H9 (cell line): Measurements from ENCODE around the gene CEMIP. TPM values are rescaled to one million over a fixed set of nuclear protein-coding genes. Genes with fewer than 3 reads are reported as not detected.

ENCODE experiments used
- DNase-seq: peaks from one replicate; pipeline ENCODE4 v3.0.0-alpha.2; 2017
- H2AFZ ChIP-seq: one replicate; pipeline ENCODE4 v1.6.1; 2013; ENCODE audit warnings: mild to moderate bottlenecking, low read length, control low read depth, moderate library complexity
- H2AK5ac ChIP-seq: 2 replicates; pipeline ENCODE4 v1.6.1; 2013; ENCODE audit warnings: low read length, control low read depth, mixed read lengths; ENCODE audit not compliant: insufficient read length
- H2BK120ac ChIP-seq: one replicate; pipeline ENCODE4 v1.6.1; 2013; ENCODE audit warnings: low read depth, mild to moderate bottlenecking, low read length, control low read depth, inconsistent platforms; ENCODE audit not compliant: poor library complexity, severe bottlenecking
- H2BK12ac ChIP-seq: 2 replicates; pipeline ENCODE4 v1.6.1; 2013; ENCODE audit warnings: low read length, control low read depth, mixed read lengths, low read depth; ENCODE audit not compliant: insufficient read length
- H2BK15ac ChIP-seq: 2 replicates; pipeline ENCODE4 v1.6.1; 2013; ENCODE audit warnings: low read depth, low read length, control low read depth
- H2BK20ac ChIP-seq: one replicate; pipeline ENCODE4 v1.6.1; 2013; ENCODE audit warnings: low read depth, mild to moderate bottlenecking, low read length, control low read depth, inconsistent platforms; ENCODE audit not compliant: poor library complexity, severe bottlenecking
- H2BK5ac ChIP-seq: 2 replicates; pipeline ENCODE4 v1.6.1; 2013; ENCODE audit warnings: low read length, control low read depth, mixed read lengths; ENCODE audit not compliant: insufficient read length
- H3K14ac ChIP-seq: 2 replicates; pipeline ENCODE4 v1.6.1; 2013; ENCODE audit warnings: low read length, control low read depth; ENCODE audit not compliant: insufficient read depth
- H3K18ac ChIP-seq: 2 replicates; pipeline ENCODE4 v1.6.1; 2013; ENCODE audit warnings: low read depth, mild to moderate bottlenecking, mixed read lengths, low read length, control low read depth; ENCODE audit not compliant: insufficient read length
- H3K23ac ChIP-seq: 2 replicates; pipeline ENCODE4 v1.6.1; 2013; ENCODE audit warnings: low read length, control low read depth, mixed read lengths, low read depth; ENCODE audit not compliant: insufficient read length
- H3K23me2 ChIP-seq: 2 replicates; pipeline ENCODE4 v1.6.1; 2013; ENCODE audit warnings: low read depth, mild to moderate bottlenecking, mixed read lengths, low read length, control low read depth; ENCODE audit not compliant: insufficient read length, poor library complexity, severe bottlenecking
- H3K27ac ChIP-seq: 2 replicates; pipeline ENCODE4 v1.5.1; 2013; ENCODE audit warnings: low read length, control low read depth, mixed read lengths, low read depth; ENCODE audit not compliant: insufficient read length
- H3K27me3 ChIP-seq: 2 replicates; pipeline ENCODE4 v1.6.1; 2013; ENCODE audit warnings: low read length, control low read depth, inconsistent platforms; ENCODE audit not compliant: insufficient read depth
- H3K4ac ChIP-seq: 2 replicates; pipeline ENCODE4 v1.6.1; 2013; ENCODE audit warnings: low read depth, mild to moderate bottlenecking, control low read depth, inconsistent platforms, low read length, moderate library complexity
- H3K4me1 ChIP-seq: 2 replicates; pipeline ENCODE4 v1.6.1; 2013; ENCODE audit warnings: low read length, control low read depth, inconsistent platforms; ENCODE audit not compliant: insufficient read depth
- H3K4me2 ChIP-seq: 2 replicates; pipeline ENCODE4 v1.6.1; 2013; ENCODE audit warnings: low read length, control low read depth, mixed read lengths; ENCODE audit not compliant: insufficient read length, insufficient read depth
- H3K56ac ChIP-seq: 2 replicates; pipeline ENCODE4 v1.6.1; 2013; ENCODE audit warnings: low read depth, mild to moderate bottlenecking, mixed read lengths, low read length, control low read depth; ENCODE audit not compliant: insufficient read length
- H3K79me1 ChIP-seq: 2 replicates; pipeline ENCODE4 v1.6.1; 2013; ENCODE audit warnings: low read depth, mild to moderate bottlenecking, moderate library complexity, low read length, control low read depth, inconsistent platforms; ENCODE audit not compliant: insufficient read depth, poor library complexity, severe bottlenecking
- H3K79me2 ChIP-seq: 2 replicates; pipeline ENCODE4 v1.6.1; 2013; ENCODE audit warnings: low read length, control low read depth, inconsistent platforms; ENCODE audit not compliant: insufficient read depth
- H3K9ac ChIP-seq: 2 replicates; pipeline ENCODE4 v1.6.1; 2013; ENCODE audit warnings: low read length, control low read depth, mixed read lengths; ENCODE audit not compliant: insufficient read length; ENCODE audit errors: extremely low read depth
- H3K9me3 ChIP-seq: one replicate; pipeline ENCODE4 v1.6.1; 2013; ENCODE audit warnings: low read depth, low read length, inconsistent platforms; ENCODE audit not compliant: control insufficient read depth
- H3T11ph ChIP-seq: one replicate; pipeline ENCODE4 v1.6.1; 2013; ENCODE audit warnings: mild to moderate bottlenecking, low read length, control low read depth, inconsistent platforms
- H4K20me1 ChIP-seq: one replicate; pipeline ENCODE4 v1.6.1; 2013; ENCODE audit not compliant: control insufficient read depth, insufficient read length, insufficient read depth
- H4K5ac ChIP-seq: 2 replicates; pipeline ENCODE4 v1.6.1; 2013; ENCODE audit warnings: low read depth, mild to moderate bottlenecking, mixed read lengths, low read length, control low read depth; ENCODE audit not compliant: insufficient read length
- H4K8ac ChIP-seq: replicated peaks from 2 replicates; pipeline ENCODE4 v1.6.1; 2013; ENCODE audit warnings: low read length, control low read depth, mixed read lengths, low read depth; ENCODE audit not compliant: insufficient read length
- H4K91ac ChIP-seq: 2 replicates; pipeline ENCODE4 v1.6.1; 2013; ENCODE audit warnings: low read depth, mild to moderate bottlenecking, moderate library complexity, mixed read lengths, low read length, control low read depth; ENCODE audit not compliant: insufficient read length
- H3K27ac Mint-ChIP-seq, 3 experiments: 2 replicates in 2 of 3; 3 replicates in 1 of 3; pipeline ENCODE4 v1.8.0; 2020 to 2021; ENCODE audit warnings: mixed read lengths in 3 of 3, mild to moderate bottlenecking in 1 of 3, moderate library complexity in 1 of 3
- H3K27me3 Mint-ChIP-seq: 2 replicates; pipeline ENCODE4 v1.8.0; 2021; ENCODE audit warnings: low read depth, mild to moderate bottlenecking, moderate library complexity, mixed read lengths
- H3K36me3 Mint-ChIP-seq, 3 experiments: 2 replicates in 2 of 3; 3 replicates in 1 of 3; pipeline ENCODE4 v1.8.0; 2020 to 2021; ENCODE audit warnings: low read depth in 3 of 3, mixed read lengths in 3 of 3; ENCODE audit not compliant: insufficient read depth in 1 of 3
- H3K4me1 Mint-ChIP-seq, 2 experiments: 2 replicates each; pipeline ENCODE4 v1.8.0; 2020; ENCODE audit warnings: mixed read lengths in 2 of 2
- H3K4me3 Mint-ChIP-seq, 2 experiments: 2 replicates in 1 of 2; 3 replicates in 1 of 2; pipeline ENCODE4 v1.8.0; 2020 to 2021; ENCODE audit warnings: mild to moderate bottlenecking in 2 of 2, mixed read lengths in 2 of 2, moderate library complexity in 1 of 2
- H3K9me3 Mint-ChIP-seq, 2 experiments: 2 replicates in 1 of 2; 3 replicates in 1 of 2; pipeline ENCODE4 v1.8.0; 2020; ENCODE audit warnings: mild to moderate bottlenecking in 2 of 2, mixed read lengths in 2 of 2, moderate library complexity in 1 of 2
- CTCF ChIP-seq: fragments of 200-600 bp; sonication (generic); conservative IDR thresholded peaks from 3 replicates; pipeline ENCODE4 v1.8.0; 2021; ENCODE audit warnings: antibody characterized with exemption, mild to moderate bottlenecking
- WGBS: extraction: QIAGEN DNeasy Blood & Tissue Kit; methylation state at CpG from one replicate; pipeline ENCODE4 v1.1.7; 2013; ENCODE audit warnings: missing lambda C conversion rate, low lambda C conversion rate, mixed read lengths; ENCODE audit not compliant: insufficient read length; ENCODE audit errors: extremely low coverage; 5-methylcytosine and 5-hydroxymethylcytosine counted together
- total RNA-seq: library from RNA; stranded (reverse); gene quantifications from 2 replicates; pipeline ENCODE4 v1.2.1, GENCODE V29; 2021

CEMIP gene
- total RNA-seq, 1 experiment from 2014 or later, result 0.09 TPM

DNA sequence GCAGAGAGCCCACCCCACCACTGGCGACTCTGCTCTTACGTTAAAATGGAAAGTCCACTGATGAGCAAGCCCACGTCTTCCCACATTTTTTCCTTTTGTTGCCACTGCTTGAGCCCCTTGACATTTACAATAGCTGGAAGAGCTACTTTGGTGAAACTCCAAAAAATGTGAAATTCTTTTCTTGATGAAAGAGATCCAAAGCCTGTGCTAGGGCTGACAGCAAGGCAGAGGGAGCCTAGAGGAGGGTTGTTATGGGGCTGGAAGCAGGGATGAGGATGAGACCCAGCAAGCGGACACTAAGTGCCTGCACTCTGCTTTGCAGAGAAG, 97.1 kb downstream of the CEMIP start:
- Histone ChIP-seq H3K4ac (no peak overlapping the region), H3K18ac (no peak overlapping the region), H4K20me1 (no peaks in the 10 kb centered on the region), H2BK5ac (no peak overlapping the region), H3K56ac (no peak overlapping the region), H3K9me3 (no peaks in the 10 kb centered on the region), H3K4me2 (no peak overlapping the region), H3K14ac (no peak overlapping the region), H3K23me2 (no peaks in the 10 kb centered on the region), H3K27me3 (no peaks in the 10 kb centered on the region), H4K5ac (no peak overlapping the region), H2BK12ac (no peak overlapping the region), H2AFZ (no peak overlapping the region), H2BK15ac (no peak overlapping the region), H3T11ph (no peak overlapping the region), H3K79me1 (no peaks in the 10 kb centered on the region), H4K91ac (no peak overlapping the region), H3K23ac (no peak overlapping the region), H3K79me2 (no peaks in the 10 kb centered on the region), H3K27ac (no peak overlapping the region), H4K8ac (no peak overlapping the region), H2BK20ac (no peak overlapping the region), H3K4me1 (peaks cover 7% of the 10 kb centered on the region; the same call in 1 of the 2 replicates), H2AK5ac (no peak overlapping the region), H3K9ac (no peak overlapping the region), H2BK120ac (no peak overlapping the region)
- H3K27ac Mint-ChIP-seq, result peak overlapping the region in 2 of 3 experiments; percentile 21 to 57; a peak in 3 of 7 replicates
- H3K27me3 Mint-ChIP-seq, result no peaks in the 10 kb centered on the region; the same call in 1 of the 2 replicates
- no peaks in the 10 kb centered on the region; a peak in 2 of 7 replicates for H3K36me3 Mint-ChIP-seq
- no peaks in the 10 kb centered on the region for H3K9me3 Mint-ChIP-seq
- H3K4me3 Mint-ChIP-seq, result no peak overlapping the region
- no peak for DNase-seq
- peaks cover 15 to 23% of the 10 kb centered on the region in 2 experiments for H3K4me1 Mint-ChIP-seq
- no peak for TF ChIP-seq CTCF
- whole genome bisulfite sequencing, result no CpG with 5 or more reads among the region's 4 CpGs
